ENCODE data around the gene CEP76.

DNA sequence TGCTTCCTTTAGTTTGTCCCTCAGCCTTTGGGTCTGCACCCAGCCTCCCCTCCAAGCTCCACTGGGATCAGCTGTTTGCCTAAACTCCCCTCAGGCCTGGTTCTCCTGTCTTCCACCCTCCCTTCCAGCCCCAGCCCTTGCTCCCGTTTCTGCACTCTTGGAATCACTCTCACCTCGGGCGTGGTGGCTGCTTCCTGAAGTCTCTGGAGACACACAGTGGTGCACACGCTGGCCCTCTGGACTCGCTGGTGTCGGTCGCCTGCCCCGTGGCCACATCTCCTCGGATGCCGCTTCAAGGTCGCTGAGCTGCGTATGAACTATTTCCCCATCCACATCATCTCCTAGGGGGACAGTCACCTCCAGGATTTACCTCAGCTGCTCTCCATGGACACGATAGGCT lies 46.6 kb upstream of the CEP76 start:
- TF ChIP-seq, protein P1, sequence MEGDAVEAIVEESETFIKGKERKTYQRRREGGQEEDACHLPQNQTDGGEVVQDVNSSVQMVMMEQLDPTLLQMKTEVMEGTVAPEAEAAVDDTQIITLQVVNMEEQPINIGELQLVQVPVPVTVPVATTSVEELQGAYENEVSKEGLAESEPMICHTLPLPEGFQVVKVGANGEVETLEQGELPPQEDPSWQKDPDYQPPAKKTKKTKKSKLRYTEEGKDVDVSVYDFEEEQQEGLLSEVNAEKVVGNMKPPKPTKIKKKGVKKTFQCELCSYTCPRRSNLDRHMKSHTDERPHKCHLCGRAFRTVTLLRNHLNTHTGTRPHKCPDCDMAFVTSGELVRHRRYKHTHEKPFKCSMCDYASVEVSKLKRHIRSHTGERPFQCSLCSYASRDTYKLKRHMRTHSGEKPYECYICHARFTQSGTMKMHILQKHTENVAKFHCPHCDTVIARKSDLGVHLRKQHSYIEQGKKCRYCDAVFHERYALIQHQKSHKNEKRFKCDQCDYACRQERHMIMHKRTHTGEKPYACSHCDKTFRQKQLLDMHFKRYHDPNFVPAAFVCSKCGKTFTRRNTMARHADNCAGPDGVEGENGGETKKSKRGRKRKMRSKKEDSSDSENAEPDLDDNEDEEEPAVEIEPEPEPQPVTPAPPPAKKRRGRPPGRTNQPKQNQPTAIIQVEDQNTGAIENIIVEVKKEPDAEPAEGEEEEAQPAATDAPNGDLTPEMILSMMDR (IDR thresholded peaks at IDR 0.05), result no peak
- no peak for TF ChIP-seq POLR2A (IDR thresholded peaks at IDR 0.05)

Data from vagina (tissue), 2 donors.